Activated effector memory CD4-positive, alpha-beta T cell treated with anti-CD3 and anti-CD28 coated beads, Interleukin-2, amount 50 U/mL, for 16 hours (primary cell): ENCODE results near the gene PECR.

Experiments used
- DNase-seq: peaks from one replicate; pipeline ENCODE4 v3.0.0-alpha.2; 2020

The PECR gene

DNA sequence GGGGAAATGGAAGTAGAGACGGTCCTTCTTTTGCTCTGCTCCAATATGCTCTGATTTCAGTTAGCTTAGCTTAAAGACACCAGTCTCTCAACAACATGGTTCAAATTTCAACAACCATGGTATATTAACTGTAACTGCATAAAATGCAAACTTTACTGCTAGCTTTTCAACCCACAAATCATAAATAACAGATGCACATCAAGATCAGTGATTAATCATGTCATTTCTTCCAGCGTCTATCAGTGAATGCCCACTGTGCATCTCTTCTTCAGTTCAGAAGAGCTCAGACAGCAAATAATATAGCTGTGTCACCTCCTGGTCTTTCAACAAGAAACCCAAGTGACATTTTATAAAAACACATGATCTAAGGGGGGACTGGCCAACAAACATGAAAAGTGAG lies 12.6 kb downstream of the PECR start:
- no peak for DNase-seq

DNA sequence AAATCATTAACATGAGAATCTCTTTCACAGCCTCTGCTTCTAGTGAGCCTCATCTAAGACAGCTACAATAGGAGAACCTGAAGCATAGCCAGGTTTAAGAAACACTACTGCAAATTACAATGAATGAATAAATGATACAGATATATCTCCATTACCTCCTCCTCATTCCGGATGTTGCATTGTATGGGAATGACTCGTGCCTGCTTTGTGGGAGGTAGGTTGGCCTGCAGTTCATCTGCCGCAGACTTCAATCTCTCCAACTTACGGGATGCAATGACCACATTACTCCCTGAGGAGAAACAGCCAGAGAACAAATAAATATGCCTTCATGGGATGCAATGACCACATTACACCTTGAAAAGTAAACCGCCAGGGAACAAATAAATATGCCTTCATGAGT lies 15.4 kb downstream of the PECR start:
- DNase-seq = no peak

DNA sequence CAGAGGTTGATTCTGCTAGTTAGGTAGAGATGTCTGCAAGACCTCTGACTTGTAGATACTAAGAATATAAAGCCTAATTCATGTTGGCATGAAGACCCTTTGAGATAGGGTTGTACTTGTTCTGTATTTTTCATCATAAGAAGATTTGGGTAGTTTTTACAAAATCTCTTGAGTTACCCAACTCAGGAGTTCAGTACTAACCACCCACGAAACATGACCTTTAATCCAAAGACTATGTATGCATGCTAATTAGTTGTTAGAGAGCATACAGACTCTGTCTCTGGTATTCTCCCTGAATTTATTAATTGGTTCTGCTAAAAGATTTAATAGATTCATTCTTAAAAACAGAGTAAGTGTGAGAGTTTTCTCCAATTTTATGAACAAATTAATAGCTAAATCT lies 16.9 kb downstream of the PECR start:
- DNase-seq = no peak

DNA sequence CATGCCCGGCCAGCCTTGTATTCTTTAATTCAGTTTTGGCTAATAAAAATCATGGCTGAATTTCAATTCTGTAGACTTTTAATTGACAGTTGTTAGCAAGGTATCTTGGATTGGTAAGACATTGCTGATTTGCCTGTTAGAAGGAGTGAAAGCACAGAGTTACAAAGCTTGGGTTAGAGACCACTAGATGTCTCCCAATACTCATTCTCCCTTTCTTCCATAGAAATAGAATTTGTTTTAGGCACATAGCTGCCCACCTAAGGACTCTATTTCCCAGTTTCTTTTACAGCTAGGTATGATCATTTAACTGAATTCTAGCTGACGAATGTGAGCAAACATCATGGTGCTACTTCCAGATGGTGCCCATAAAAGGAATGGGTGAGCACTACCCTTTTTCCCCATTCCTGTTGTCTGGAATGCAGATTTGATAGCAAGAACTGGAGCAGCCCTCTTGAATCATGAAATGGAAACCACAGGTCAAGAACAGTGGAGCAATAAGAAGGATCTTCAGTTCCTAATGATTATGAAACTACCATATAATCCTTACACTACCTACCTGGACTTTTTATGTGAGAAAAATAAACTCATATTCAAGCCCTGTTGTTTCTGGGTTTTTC lies 17.5 kb downstream of the PECR start:
- DNase-seq = no peak

DNA sequence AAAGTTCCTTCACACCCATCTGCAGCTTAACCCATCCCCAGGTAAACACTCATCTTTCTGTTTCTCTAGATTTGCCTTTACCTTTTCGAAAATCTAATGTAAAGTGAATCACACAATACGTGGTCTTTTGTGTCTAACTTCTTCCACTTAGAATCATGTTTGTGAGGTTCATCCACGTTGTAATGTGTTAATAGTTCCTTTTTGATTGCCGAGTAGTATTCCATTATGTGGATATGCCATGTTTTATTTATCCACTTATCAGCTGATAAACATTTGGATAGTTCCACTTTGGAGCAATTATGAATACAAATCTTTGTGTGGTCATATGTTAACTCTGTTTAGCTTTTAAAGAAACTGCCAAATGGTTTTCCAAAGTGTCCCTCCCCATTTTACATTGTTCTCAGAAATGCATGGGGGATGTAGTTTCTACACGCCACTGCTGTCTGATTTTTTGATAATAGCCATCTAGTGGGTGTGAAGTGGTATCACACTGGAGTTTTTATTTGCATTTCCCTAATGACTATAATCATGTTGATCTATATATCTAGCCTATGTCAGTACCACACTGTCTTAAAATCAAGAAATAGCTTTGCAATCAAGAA lies 22.3 kb downstream of the PECR start:
- DNase-seq = no peak

DNA sequence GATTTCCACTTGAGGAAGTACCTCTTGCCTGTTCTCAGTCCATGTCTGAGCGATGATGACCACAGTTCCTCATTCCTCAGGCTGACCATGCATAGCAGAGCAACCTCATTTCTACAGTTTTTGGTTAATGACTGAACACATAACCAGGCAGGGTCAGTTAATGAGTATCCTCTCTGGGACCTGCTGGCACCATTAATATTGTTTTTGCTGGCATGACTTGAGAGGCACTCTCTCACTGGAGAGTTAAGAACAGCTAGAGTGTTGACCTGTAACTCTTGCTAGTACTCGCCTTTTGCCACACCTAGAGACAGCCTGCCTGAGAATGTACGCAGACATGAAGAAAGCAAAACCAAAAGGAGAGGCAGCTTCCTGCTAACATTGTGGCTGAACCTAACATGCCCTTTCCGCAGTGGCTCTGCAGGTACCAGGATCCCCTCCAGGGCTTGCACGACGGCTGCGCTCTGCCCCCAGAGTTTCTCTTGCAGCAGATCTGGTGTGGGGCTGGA lies 23.9 kb downstream of the PECR start:
- peak; percentile 79 for DNase-seq

DNA sequence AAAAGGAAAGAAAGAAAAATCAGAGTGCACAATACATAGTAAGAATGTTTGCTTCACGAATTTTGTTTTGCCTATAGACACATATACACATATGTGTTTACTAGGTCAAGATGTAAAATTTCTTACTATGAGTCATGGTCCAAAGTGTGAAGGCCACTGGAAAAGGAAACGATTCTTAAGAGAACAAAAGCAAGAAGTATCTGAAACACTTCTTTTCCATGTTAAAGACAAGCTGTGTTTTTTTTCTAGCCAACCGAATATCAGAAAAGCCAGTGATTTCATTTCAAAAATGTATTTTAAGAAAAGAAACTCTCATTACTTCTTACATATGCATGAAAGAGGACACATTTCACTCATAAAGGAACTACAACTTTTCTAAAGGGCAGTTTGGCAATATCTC lies 24.9 kb downstream of the PECR start:
- no peak for DNase-seq

DNA sequence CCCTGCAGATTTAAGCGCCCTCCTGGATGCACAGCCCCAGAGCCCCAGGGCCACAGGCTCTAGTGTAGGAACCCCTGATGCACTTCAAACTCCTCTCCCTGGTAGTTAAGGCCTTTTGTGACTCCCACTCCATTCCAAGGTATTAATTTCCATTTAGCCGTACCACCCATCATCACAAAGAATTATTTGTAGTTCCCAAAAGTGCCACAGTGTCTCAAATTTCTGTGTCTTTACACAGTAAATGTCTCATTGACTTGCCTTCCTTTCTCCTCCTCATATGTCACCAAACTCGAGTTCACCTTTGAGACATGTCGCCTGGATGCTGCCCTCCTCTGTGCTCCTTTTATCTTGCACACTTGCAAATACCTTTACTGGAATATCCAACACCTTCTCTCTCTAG lies 25.9 kb downstream of the PECR start:
- no peak for DNase-seq

DNA sequence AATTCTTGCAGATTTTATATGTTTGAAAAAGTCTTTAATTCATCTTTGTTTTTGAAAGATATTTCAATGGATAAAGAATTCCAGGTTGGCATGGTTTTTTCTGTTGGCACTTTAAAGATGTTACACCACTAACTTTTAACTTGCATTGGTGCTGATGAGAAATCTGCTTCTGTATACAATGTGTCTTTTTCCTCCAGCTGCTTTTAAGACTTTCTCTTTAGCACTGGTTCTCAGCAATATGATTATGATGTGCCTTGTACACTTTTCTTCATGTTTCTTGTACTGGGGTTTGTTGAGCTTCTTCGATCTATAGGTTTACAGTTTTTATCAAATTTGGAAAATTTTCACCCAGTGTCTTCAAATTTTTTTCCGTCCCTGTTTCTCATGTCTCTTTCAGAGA lies 29.2 kb downstream of the PECR start:
- DNase-seq = no peak

DNA sequence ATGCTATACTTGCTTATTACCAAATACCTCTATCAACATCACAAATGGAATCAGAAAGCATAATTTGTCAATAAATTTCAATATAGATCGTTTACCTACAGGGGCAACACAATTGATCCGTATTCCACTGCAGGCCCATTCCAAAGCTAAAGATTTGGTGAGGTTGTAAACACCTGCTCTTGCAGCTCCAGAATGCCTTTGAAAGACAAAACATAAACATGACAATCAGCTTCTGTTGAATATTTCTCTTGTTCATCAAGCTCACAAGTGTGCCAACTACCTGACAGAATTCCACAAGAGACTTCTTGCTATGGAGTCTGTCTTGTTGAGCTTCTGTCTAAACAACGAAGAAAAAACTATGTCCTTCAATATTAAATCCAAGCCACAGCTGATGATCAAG lies 30.3 kb downstream of the PECR start:
- no peak for DNase-seq

DNA sequence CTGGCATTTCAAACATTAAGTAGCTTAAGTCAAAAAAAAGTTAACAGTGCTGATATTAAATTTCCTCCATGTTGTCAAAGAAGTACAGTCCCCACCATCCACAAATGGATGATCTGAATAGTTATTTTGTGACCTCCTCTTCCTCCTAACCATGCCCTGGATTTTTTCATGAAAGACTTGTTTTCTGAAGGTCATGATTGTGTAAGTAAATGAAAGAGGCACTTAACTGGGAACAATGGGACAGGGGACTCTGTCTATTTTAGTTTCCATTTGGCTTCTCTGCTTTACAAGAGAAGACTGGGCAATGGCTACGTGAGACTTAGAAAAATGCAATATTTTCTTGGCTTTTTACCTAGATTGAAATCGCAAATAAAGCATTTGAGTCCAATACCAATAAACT lies 32.2 kb downstream of the PECR start:
- no peak for DNase-seq

DNA sequence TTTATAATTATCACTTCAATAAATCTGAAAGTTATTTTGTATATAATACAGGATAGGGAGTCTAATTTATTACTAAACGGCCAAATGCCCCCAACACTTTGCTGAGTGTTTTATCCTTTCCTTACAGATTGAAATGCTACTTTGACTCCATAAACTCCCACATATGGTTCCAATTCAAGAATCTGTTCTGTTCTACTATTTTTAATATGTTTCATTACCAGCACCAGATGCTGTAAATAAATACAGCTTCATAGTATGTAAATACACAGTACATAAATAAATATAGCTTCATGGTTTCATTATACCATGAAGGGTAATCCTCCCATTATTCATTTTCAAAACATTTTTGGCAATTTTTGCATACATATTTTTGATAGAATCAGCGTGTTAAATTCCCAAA lies 34.2 kb downstream of the PECR start:
- no peak for DNase-seq

DNA sequence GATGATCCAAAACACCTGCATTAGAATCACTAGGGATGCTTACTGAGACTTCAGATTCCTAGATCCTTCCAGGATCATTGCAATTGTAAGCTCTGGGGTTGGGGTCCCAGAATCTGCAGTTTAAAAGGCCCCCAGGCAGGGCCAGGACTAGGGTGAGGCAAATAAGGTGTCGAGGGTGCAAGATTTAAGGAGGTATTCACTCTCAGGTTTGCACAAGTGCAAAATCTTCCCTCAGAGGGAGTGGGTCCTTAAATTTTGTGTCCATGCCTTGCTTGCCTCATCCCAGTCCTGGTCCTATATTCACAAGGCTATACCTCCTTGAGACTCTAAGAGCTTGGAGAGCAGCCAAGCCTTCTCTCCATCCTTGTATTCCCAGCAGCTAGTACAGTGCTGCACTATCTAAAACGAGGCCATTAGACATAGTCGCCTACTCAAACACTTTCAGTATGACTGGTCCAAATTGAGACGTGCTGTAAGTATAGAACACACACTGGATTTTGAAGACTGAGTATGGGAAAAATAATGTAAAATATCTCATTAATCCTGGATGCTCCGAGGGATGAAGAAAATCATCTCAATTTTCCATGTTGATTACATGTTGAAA lies 36.6 kb downstream of the PECR start:
- DNase-seq = no peak

DNA sequence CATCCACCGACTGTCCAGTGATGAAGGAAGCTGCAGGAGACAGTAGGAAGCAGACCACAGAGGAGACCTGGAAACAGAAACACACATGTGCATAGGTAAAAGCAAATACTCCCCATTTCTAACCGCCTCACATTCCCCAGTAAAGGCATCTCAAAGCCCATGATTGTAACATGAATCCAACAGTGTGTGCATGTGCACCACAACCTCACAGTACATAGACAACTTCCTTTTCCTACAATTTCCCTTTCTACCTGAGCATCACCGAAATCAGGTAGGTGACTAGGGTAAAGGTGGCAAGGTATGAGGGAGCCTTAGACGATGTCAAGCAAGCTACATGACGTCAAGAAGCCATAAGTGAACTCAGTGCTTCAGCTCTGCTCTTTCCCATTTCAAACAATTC lies 37.7 kb downstream of the PECR start:
- DNase-seq = no peak

DNA sequence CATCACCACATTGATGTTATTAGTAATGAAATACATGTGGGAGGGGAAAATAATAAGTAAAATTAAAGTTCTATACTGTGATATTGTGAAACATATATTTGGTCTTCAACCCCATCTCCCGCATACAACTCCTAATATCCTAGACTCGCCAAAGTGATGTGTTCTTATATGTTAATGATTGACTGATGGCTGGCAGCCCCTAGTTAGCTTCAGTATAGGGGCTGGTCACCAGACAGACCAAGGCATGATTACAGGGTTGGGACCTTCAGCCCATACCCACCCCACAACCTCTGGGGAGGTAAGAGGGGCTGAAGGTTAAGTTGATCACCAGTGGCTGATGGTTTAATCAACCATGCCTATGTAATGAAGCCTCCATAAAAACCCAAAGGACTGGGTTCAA lies 40.2 kb downstream of the PECR start:
- DNase-seq = no peak

DNA sequence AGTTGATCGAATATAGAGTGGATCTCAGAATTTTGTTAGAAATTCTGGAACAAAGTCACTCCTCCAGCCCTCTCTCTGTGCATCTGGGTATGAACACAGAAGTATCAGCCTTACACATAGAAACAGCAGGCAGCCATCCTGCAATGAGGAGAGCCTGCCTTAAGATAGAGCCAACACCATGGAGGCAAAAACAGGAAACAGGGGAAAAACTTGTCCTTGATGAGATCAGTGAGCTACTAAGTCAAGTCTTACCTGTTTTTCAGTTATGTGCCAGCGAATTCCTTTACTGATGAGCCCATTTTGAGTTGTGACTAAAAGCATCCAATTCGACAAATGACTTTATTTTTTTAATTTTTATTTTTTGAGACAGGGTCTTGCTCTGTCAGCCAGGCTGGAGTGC lies 41.7 kb downstream of the PECR start:
- no peak for DNase-seq

DNA sequence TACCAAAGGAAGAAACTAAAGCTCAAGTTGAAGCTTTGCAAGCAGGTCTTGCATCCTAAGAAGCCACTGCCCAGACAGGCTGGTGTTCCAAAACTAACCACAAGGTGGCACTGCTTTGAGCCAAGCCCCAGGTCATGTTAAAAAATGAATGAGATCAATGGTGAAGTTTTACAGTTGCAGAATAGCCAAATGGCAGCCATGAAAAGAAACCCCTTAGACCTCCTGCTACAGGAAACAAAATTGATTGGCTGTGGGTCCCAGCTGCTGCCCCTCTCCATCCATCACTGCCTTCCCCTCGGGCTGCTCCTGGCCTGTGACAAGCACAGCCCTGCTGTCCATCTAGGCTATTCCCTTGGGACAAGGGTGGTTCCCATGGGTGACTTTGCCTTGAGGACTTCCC lies 47.5 kb downstream of the PECR start:
- peak; percentile 92 for DNase-seq

DNA sequence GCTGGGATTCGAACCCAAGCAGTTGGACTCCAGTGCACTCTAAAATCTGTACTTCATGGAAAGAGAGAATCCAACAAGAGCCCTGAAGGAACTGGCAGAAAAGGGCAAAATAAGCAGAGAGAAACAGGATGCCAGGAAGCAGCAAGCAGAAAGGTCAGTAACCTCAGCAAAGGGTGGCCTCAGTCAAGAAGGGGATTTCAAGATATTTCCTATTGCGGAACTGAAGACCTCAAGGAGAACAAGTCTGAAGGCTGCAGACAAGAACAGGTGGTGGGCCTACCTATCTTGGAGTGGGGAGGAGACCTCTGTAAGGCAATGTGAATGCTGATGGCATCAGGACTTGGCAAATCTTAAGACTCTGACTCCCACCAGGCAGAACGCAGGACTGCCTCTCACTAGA lies 48.2 kb downstream of the PECR start:
- no peak for DNase-seq

DNA sequence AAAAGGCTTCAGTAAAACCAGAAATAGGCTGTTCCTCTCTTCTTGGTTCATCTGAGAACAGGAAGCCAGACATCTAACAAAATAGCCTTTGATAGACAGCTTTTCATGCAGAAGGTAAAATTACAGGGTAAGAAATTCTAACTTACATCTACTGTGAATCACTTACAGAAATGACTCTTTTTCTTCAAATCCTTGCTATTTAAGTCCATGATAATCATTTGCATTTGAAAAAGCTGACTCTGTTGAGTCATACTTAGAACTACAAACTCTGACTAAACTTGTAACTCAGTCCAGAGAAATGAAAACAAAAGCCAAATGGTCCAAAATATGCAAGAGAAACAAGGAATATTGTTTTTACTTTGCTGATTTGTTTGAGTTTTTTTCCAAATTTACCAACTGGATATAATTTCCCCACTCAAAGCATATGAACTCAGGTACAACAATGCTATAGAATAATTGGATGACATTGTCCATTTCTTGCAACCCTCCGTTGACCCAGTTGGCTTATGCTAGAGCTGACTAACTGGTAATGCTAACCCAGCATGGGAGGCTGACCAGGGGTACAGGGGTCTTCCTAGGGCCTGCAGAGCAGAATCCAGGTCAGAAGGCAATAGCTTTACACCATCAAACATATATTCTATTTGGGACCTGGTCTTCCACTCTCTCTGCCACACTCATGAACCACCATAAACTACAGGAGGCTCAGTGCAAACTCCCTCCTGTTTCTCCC lies 49.5 kb downstream of the PECR start:
- DNase-seq = no peak

DNA sequence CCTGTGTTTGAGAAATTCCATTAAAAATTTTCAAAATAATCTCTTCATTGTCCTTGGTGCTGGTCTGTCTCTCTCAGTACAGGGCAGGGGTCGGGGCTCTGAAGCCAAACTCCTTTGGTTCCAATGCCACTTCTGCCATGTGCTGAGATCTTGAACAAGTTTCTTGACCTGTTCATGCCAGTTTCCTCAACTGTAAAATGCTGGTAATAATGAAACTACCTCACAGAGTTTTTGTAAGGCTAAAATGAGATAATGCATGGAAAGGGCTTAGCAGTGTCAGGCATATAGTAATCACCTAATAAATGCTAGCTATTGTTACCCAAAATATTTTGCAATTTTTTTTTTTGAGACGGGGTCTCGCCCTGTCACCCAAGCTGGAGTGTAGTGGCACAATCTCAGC lies 51.4 kb downstream of the PECR start:
- DNase-seq = no peak

DNA sequence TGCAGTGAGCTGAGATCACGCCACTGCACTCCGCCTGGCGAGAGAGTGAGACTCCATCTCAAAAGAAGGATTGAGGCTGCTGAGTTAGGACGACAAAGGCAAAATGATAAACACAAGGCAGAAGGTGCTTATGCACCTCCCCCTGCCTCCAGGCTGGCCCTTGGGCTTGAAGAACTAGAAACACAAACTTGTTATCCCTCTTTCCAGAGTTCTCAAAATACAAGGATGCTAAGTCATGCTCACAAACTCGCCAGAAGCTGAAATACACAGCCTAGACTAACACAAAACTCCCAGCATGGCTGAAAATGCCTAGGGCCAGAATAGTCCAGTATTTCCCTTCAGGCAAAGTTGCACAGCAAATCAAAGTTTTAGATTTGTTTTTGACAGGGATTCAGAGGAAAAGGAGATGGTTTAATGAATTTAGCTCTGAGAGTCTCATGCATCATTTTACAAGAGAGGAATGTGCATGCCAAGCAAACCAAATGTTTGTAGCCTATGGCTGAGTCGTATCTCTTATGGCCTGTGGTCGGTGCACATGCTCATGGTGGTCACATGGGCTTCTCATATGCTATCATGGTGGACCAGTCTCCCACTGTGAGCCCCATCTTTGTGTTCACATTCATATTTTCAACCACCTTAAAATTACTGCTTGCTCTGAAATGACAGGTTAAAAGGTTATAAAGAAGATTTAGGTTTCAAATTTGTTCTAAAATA lies 52.0 kb downstream of the PECR start:
- no peak for DNase-seq

DNA sequence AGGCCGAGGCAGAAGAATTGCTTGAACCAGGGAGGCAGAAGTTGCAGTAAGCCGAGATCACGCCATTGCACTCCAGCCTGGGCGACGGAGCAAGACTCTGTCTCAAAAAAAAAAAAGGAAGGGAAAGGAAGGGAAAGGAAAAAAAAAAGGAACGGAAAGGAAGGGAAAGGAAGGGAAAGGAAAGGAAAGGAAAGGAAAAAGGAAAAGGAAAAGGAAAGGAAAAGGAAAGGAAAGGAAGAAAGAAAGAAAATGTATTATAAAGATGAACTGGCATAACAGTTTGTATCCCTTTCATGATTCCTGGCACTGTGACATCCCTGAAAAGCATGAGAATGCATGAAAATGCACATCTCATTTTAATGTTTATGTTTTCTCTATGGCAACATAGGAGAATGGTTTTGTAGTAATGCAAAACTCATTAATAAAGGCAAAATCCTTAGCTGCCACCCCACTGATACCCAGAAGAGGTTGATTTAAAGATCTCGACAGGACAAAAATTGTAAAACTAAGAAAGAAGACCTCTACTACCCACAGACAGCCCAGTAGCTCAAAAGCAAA lies 56.8 kb downstream of the PECR start:
- no peak for DNase-seq

DNA sequence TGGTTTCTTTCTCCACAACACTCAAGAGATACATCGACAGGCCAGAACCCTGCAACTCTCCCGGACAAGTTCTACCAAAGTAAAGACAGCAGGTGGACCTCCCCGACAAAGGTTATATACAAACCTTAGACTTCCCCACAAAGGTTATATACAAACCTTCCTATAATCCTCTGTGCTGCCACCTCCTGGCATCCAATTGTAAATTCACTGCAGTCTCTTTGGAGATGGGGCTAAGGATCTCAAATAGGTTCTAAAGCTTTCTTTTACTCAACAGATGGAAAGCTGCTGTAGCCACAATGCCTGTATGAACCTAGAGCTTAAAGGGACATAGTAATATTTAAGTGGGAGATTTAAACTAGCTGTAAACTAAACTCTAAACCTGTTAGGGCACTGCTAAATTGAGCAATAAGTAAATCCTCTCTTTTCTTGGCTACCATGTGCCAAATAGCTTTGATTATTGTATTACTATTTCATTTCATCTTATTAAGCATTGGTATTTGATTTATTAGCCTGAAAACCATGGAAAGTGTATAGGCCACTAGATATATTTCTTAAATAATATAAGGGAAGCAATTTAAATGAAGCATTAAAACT lies 58.5 kb downstream of the PECR start:
- peak; percentile 74 for DNase-seq
